ENCODE data around the gene RXFP1.

Gene RXFP1

DNA sequence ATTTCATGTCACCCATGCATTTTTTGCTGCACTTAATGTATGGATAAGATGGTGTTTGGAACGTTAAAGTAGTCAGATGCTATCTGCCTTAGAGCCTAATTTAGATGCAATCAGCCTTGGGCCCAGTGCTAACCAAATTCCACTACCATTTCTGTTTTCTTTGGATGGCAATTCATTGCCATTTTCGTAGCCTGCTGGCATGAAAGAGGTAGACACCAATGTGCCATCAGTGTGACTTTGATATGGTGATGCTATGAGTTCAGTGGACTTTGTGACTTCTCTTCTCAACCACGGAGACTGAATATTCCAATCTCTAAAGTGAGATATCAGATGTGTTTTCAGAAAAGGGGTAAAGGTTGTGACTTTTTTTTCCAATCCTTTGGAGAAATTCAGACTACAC is 152.0 kb downstream of the RXFP1 start:
- DNase-seq (ENCODE audit: low read depth), result no peak

DNA sequence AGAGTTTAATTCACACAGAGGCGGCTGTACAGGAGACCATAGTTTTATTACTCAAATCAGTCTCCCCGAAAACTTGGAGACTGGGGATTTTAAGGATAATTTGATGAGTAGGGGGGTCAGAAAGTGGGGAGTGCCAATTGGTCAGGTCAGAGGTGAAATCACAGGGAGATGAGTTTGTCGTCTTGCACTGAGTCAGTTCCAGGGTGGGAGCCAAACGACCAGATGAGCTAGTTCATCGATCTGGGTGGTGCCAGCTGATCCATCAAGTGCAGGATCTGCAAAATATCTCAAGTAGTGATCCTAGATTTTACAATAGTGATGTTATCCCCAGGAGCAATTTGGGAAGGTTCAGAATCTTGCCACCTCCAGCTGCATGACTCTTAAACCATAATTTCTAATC is 154.4 kb downstream of the RXFP1 start:
- DNase-seq (ENCODE audit: low read depth), result no peak

DNA sequence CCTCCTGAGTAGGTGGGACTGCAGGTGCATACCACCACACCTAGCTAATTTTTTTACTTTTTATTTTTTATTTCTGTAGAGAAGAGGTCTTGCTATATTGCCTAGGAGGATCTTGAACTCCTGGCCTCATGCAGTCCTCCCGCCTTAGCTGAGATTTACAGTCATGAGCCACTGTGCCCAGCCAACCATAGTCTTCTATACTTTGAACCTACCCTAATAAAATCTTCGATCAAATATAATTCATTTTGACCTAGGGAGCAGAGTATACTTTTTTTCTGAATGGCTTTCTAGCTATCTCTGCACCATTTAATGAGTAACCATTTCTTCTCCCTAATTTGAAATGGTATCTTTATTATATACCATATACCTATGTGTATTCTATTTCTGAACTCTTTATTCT is 157.1 kb downstream of the RXFP1 start:
- no peak for DNase-seq (ENCODE audit: low read depth)

DNA sequence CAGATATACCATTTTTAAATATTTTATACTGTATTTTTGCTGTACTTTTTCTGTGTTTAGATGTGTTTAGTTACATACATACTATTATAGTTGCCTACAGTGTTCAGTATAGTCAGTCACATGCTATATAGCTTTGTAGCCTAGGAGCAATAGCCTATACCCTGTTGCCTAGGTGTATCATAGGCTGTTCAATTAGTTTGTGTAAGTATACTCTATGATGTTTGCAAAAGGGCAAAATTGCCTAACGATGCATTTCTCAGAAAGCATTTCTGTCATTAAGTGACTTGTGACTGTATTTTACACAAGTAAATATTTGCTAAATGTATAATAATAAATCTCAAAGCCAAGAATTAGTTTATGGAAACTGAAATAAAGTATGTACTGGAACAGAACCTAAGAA is 159.9 kb downstream of the RXFP1 start:
- no peak for DNase-seq (ENCODE audit: low read depth)

DNA sequence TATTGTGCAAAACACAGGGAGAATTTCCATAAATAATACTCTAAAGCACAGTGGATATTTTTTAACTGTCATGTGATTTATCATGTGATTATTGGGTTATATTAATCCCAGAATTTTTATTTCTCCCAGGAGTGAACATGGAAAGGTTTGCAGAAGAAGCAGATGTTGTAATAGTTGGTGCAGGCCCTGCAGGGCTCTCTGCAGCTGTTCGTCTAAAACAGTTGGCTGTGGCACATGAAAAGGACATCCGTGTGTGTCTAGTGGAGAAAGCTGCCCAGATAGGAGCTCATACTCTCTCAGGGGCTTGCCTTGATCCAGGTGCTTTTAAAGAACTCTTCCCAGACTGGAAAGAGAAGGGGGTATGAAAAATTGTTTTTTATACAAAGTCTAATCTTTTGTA is 160.4 kb downstream of the RXFP1 start:
- no peak for DNase-seq (ENCODE audit: low read depth)

DNA sequence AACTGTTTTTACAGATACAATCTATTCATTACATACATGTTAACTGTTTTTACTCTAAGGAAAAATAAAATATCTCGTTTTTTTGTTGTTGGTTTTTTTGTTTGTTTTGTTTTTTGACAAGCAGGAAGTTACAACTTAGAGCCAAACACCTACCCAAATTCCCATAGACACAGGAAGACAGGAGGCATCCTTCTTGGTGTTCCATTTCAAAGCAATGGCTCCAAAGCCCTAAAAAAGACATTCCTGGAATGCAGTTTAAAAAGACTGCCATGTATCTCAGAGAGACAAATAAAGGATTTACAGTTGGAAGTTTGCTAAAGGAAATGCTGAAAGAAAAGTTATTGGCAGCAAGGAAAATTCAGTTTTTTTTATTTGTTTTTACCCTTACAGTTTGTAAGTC is 167.1 kb downstream of the RXFP1 start:
- DNase-seq (ENCODE audit: low read depth), result no peak

Data from fibroblast of the conjunctiva (primary cell).